ENCODE data around the gene HPS4.

GRCh38 chr22:26448334-26448733 is 35.2 kb downstream of the HPS4 start:
- no peak for TF ChIP-seq EZH2 (IDR thresholded peaks at IDR 0.05; ENCODE audit: borderline replicate concordance, low read depth, low read length, severe bottlenecking)
- TF ChIP-seq CTCF (IDR thresholded peaks at IDR 0.05; ENCODE audit: borderline replicate concordance, extremely low read depth, low read length, poor library complexity, severe bottlenecking) = no peak
